ENCODE data around the gene COX7B2.

COX7B2 gene

DNA sequence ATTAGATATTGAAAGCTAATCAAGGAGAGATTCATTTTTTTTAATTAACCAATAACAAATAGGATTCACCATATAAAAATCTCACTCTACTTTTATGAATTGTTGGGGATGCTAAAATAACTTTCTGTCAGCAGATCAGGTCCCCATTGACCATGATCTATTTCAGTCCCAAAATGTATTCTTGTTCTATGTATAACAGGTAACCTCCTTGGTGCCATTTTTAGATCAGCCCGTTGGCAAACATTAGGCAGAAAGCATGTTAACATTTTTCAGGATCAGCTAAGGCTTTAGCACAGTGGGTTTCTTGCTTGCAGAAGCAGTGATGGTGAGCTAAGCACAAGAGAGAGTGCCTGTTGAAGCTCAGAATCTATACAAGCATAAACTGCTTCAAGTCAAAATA, 40.8 kb upstream of the COX7B2 start:
- no peak overlapping the region for H3K27ac ChIP-seq
- no peak for TF ChIP-seq ZFX (IDR thresholded peaks at IDR 0.05)
- TF ChIP-seq, protein P1, sequence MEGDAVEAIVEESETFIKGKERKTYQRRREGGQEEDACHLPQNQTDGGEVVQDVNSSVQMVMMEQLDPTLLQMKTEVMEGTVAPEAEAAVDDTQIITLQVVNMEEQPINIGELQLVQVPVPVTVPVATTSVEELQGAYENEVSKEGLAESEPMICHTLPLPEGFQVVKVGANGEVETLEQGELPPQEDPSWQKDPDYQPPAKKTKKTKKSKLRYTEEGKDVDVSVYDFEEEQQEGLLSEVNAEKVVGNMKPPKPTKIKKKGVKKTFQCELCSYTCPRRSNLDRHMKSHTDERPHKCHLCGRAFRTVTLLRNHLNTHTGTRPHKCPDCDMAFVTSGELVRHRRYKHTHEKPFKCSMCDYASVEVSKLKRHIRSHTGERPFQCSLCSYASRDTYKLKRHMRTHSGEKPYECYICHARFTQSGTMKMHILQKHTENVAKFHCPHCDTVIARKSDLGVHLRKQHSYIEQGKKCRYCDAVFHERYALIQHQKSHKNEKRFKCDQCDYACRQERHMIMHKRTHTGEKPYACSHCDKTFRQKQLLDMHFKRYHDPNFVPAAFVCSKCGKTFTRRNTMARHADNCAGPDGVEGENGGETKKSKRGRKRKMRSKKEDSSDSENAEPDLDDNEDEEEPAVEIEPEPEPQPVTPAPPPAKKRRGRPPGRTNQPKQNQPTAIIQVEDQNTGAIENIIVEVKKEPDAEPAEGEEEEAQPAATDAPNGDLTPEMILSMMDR (conservative IDR thresholded peaks at IDR 0.05) = no peak

DNA sequence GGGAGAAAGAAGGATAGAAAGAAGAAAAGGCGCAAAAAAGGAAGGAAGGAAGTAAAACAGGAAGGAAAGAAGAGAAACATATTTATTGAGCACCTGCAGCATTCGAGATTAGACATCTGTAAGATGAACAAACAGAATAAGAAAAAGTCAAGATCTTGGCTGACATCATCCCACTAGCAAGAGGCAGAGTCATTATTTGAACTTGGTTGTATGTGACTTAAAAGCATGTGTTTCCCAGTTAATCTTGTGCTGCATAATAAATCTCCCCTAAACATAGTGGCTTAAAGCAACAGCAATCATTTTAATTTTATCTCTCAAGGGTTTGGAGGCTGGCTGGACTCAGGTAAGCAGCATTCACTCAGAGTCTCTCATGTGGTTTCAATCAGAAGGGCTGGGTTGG, 38.5 kb upstream of the COX7B2 start:
- no peak for TF ChIP-seq ZFX (IDR thresholded peaks at IDR 0.05)
- TF ChIP-seq, protein P1 (conservative IDR thresholded peaks at IDR 0.05) = no peak
- H3K27ac ChIP-seq = no peak overlapping the region

- H3K27ac ChIP-seq = no peak overlapping the region
- no peak for TF ChIP-seq ZFX (IDR thresholded peaks at IDR 0.05)
- TF ChIP-seq, protein P1 (conservative IDR thresholded peaks at IDR 0.05) = no peak
Measured at GRCh38 chr4:46946919-46947536, 38.0 kb upstream of the COX7B2 start.

- TF ChIP-seq, protein P1 (conservative IDR thresholded peaks at IDR 0.05) = no peak
- no peak for TF ChIP-seq ZFX (IDR thresholded peaks at IDR 0.05)
Measured at GRCh38 chr4:46945062-46945461, 36.0 kb upstream of the COX7B2 start.

DNA sequence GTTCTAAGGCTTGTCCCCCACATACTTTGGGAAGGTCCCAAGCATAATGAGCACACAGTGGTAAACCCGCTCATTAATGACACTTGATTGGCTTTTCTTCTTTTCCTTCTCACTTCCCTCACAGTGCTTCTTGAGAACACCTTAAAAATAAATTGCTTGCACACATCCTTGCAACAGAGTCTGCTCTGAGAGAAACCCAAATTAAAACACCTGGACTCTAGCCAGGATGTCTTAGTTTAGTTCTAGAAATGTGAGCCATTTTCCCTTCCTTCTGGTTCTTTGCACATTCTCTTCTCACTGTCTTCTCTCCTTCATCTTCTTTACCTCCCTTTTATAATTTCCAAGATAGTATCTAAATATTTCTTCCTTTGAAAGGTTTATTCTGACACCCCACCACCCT, 35.3 kb upstream of the COX7B2 start:
- no peak for TF ChIP-seq ZFX (IDR thresholded peaks at IDR 0.05)
- TF ChIP-seq, protein P1 (conservative IDR thresholded peaks at IDR 0.05) = no peak
- H3K27ac ChIP-seq = no peak overlapping the region

More at GRCh38 chr4:46945062-46945461, 36.0 kb upstream of the COX7B2 start:
- no peak overlapping the region for H3K27ac ChIP-seq

- TF ChIP-seq ZFX (IDR thresholded peaks at IDR 0.05) = no peak
- TF ChIP-seq, protein P1 (conservative IDR thresholded peaks at IDR 0.05) = peak; percentile 36
- no peak overlapping the region for H3K27ac ChIP-seq
Measured at GRCh38 chr4:46937493-46937892, 28.4 kb upstream of the COX7B2 start.

DNA sequence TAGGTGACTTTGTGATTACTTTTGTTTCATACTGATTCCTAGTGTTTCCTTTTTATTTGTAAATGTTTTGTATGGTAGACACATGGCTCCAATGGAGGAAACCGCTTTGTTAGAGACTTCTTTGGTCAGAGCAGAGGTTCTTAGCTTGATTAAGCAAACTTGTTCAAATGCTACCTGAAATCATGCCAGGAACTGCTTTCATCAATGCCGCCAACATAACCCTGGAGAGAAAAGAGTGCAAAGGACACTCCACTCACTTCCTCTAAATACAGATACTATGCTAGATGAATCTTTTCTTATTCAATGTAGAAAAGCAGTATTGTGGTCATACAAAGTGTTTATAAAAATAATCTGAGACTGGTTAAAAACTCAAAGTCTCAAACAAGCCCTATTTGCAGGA, 25.7 kb upstream of the COX7B2 start:
- no peak overlapping the region for H3K27ac ChIP-seq
- TF ChIP-seq, protein P1 (conservative IDR thresholded peaks at IDR 0.05) = no peak
- no peak for TF ChIP-seq ZFX (IDR thresholded peaks at IDR 0.05)
